Caki2 (cell line): Measurements from ENCODE around the gene CERS6. TPM values are rescaled to one million over a fixed set of nuclear protein-coding genes. Genes with fewer than 3 reads are reported as not detected.

Experiments
- DNase-seq: peaks from one replicate; pipeline ENCODE4 v3.0.0-alpha.2; 2015; ENCODE audit warnings: low read depth
- in situ Hi-C: cut with HindIII; loops from 2 replicates; pipeline ENCODE4 v1.10.0; 2016; ENCODE audit warnings: low sequenced_read_pairs, low pct_unique_long_range_greater_than_20kb, mixed read lengths
- total RNA-seq: library from RNA; depleted of rRNA; stranded (reverse); fragments of >200 nt; shearing (Covaris generic); gene quantifications from 2 replicates; pipeline ENCODE4 v1.2.3, GENCODE V29; 2014; ENCODE audit warnings: low replicate concordance

CERS6 gene
- total RNA-seq, 1 experiment from 2014 or later, result 7.2 TPM

DNA sequence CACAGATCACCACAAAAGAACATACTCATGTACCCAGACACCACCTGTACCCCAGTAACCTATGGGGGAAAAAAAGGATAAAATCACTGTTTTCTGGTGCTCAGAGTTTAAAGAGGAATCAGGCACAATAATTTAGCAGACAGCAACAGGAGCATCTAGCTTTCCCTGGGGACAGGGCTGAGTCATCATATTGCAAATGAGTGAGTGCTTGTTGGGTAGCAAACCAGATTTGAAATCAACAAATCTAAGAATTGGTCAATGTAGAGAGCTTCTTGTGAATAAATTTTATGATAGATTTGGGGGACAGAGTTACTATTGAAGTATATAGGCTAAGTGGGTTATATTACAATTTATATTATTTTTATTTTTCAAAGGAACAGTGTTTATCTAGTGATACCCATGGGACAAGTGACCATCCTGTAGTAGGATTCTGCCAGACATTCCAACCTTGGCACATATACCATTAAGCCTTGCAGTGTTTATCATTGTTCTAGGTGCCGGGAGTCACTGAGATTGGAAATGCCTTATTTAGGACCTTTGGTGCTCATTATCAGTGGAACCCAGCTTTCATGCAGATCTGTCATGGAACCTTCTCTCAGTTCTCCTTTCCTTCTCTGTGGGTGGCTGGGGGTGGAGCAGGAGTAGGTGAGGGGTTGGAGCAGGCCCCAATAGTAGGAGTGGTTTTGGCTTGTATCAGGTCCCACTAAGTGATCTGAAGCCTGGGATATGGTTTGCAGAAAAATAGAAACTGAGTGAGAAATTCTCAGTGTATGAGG, 117.2 kb downstream of the CERS6 start:
- DNase-seq, result no peak
- in situ Hi-C loops, result no loop called here

GRCh38 chr2:168574856-168575630, 119.0 kb downstream of the CERS6 start:
- no peak for DNase-seq
- in situ Hi-C loops, result no loop called here

DNA sequence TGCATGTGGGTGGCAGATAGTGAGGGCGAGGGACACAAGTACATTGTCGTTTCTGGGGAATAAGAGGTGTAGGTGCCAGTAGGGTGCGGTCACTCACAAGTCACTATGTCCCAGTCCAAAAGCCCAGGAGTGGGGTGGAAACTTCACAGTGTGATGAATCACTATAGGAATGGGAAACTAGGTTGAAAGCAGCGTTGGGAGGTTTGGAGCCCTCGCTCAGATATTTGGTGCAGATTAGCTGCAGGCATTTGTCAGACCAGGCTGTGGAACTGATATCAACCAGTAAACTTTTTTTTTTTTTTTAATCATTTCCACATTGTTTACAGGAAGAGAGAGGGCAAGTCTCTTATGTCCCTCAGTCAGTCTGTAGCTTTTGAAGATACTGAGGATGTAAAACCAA, 121.8 kb downstream of the CERS6 start:
- in situ Hi-C loops, result no loop called here
- no peak for DNase-seq

DNA sequence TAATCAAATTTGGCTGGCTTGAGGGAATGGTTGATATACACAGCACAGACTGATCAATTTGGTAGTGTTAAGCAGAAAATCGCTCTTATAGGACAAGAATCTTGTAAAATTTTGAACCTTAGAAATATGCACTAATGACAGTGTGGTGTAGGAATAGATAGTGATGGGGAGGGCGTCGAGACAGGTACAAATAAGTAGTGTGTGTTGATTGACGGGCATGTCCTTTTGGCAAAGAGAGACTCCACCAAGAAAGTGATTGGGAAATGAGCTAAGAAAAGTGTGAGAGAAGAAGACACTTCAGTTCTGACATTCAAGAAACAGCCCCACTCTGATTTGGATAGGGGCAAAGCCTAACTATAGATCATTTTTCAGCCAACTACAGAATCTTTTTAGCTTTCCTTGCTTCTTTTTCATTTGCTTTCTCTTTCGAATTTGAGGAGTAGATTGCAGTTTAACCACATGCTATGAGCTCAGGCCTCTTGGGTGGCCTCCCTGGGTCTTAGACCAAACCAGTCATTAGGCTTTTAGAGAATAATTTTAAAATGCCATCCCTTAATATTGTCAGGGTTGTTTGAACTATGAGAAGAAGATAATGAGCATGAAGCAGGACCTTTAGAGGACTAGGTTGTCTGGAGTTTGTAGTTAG, 127.1 kb downstream of the CERS6 start:
- in situ Hi-C loops, result no loop called here
- no peak for DNase-seq

DNA sequence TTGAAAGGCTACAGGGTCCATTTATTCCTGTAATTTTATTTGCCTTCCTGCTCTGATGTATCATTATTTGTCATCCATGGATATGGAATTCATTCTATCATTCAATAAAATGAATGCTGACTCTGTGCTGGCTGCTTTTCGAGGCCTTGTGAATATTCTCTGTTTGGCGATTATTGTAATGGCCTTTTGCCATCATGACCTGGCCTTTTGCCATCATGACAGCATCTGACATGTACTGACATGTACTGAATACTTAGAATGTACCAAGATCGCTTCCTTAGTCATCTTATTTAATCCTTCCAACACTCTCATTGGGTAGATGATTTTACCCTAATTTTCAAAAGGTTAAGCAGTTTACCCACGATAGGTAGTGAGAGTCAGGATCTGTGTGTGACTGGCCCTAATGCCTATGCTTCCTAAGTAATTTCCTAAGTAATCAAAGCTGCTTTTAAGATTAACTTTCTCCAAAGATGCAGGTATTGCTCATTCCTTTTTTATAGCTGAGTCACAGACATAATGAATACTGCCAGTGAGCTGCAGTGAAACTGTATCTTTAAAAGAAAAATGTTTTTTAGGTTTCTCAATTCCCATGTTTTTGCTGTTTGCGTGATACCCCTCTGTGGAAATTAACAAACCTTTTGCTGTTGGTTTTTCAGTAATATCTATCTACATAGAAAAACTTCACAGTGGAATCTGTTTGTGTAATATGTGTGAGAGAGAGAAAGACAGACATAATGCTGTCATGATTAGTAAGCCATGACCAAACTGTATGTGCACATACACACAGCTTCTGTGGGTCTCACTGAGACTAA, 127.8 kb downstream of the CERS6 start:
- in situ Hi-C loops, result no loop called here
- DNase-seq, result peak; percentile 33

GRCh38 chr2:168584911-168585310, 128.8 kb downstream of the CERS6 start:
- no peak for DNase-seq
- in situ Hi-C loops, result no loop called here

DNA sequence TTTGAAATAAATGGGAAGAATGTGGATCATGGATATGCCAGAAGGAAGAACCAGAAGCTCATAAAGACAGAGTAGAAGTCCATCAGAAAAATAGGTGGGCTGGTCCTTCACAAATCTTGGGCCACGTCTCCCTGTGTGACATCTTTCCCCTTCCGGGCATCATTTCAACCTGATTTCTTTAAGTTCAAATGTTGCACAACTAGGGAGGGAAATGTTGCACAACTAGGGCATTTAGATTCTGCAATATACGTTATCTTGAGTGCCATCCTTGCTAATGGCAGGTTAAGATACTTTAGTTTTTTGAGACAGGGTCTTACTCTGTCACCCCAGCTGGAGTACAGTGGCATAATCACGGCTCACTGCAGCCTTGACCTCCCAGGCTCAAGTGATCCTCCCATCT, 129.6 kb downstream of the CERS6 start:
- in situ Hi-C loops, result no loop called here
- DNase-seq, result no peak

DNA sequence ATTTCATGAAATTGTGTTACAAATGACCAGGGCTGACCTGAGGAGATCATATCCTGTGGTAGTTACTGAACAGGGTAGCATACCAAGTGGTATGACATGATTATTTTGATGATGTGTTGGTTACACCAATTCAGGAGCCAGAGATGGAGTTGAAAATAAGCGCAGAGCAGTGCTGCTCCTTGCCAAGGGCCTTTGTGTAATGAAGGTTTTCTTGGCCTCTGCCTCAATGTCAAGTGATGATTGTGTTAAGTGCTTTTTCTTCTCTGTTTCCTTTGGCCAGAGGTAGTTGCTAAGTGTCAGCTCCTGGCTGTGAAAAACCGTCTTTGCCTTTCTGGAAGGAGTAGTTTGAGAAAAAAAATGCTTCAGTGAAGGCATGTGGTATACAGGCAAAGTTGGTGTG, 131.2 kb downstream of the CERS6 start:
- no peak for DNase-seq
- in situ Hi-C loops, result no loop called here

- in situ Hi-C loops, result no loop called here
- no peak for DNase-seq
These were observed 133.5 kb downstream of the CERS6 start for GRCh38 chr2:168589236-168590211.

GRCh38 chr2:168592181-168592831, 136.2 kb downstream of the CERS6 start:
- DNase-seq, result no peak
- in situ Hi-C loops, result no loop called here

GRCh38 chr2:168593713-168594112, 137.6 kb downstream of the CERS6 start:
- in situ Hi-C loops, result no loop called here
- no peak for DNase-seq

DNA sequence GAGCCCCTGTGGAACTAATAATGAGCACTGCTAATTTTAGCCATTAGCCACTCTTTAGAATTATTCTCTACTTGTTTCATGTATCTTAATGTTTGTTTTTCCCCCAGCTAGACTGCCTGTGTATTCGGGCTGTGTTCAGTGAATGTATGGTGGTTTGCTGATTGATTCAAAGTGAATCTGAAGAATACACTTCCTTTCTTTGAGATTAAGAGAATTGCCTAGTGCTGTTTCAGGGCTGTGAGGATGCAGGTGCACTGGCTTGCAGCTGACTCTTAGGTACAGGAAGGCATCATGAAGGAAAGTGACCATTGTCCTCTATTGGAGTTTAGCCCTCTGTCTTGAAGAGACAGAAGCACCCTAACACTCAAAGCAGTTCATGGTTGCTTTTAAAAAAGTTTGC, 138.7 kb downstream of the CERS6 start:
- in situ Hi-C loops, result no loop called here
- no peak for DNase-seq

DNA sequence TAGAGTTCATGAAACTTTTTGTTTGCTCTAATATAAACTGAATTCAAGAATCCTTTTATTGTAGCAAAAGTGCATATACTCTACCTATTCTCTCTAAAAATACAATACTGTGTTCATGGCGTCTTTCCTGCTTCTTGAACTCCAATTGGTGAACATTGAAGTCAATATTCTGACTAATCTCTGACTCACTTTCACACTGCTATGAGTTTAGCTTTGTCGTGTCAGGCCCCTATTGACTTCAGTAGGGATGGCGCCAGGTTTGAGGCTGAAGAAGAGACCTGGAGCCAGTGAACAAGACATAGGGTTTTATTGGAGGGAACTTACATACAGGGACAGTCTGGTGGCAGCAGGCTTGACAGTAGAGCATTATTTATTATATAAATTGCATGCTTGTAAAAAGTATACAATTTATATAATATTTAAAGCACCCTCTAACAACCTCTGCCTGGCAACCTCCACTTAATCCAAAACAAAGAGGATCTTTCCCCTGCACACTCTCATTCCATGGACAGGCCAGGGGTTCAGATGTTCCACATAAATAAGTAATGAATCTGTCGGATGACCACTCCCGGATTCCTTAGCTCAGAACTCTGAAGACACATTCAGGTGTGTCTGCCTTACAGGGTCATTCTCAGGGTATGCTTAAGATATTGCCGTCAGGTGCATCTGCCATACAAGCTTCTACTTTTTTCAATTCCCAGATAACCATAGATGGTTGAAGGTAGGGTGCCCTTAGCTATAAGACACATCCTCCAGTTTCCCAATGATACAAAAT, 141.0 kb downstream of the CERS6 start:
- DNase-seq, result peak; percentile 8
- in situ Hi-C loops, result no loop called here

DNA sequence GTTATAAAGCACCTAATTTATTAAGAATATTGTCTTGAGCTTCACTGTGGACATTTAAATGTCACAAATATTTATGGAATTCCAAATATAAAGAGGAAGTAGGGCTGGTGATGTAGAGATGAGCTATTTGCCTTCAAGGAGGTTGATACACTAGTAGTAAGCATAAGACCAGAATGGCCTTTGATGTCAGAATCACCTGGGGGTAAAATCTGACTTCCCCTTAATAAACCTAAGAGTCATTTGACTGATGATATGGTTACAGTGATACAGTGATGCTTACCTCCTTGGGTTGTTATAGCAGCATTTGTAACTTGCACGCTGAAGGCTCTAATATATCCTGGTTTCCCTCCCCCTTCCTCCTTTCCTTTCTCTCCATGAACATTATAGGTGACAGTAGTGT, 143.7 kb downstream of the CERS6 start:
- in situ Hi-C loops, result no loop called here
- no peak for DNase-seq

DNA sequence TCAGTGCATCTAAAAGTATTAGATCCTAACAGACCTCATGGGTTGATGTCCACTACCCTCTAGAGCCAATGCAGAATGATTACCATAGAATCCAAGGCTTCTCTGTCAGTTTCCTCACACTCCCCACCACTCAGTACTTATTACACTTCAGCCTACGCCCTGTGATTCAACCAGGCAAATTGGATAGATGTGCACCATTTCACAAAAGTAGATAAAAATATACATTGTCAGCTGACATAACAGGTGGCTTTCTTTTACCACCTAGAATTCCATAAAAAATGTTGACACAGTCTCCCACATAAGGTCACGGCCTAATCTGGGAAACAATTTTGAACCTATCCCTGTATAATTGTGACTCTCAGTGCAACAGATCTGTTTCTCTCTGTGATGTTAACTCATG, 144.9 kb downstream of the CERS6 start:
- in situ Hi-C loops, result no loop called here
- DNase-seq, result no peak

DNA sequence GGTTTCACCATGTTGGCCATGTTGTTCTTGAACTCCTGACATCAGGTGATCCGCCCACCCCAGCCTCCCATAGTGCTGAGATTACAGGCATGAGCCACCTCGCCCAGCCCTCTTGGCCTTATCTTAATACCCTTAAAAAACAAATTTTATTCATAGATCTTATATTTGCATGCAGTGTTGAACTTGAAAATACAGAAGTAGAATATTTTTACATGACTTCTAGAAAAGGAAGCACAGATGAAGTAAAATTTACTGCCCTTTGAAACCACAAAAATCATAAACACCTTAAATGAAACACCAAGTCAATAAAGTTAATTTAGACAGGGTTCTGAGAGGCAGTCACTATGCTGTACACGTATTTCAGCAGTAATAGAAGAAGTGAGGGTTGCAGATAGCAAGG, 145.7 kb downstream of the CERS6 start:
- in situ Hi-C loops, result no loop called here
- no peak for DNase-seq
